Osteoblast (primary cell): ENCODE measurements around the gene C1QTNF9B. TPM values are rescaled to one million over a fixed set of nuclear protein-coding genes. Genes with fewer than 3 reads are reported as not detected.

Experiments
- DNase-seq: peaks from one replicate; pipeline ENCODE4 v3.0.0; 2011; ENCODE audit warnings: low spot score, mixed read lengths; ENCODE audit not compliant: insufficient read length; ENCODE audit errors: missing footprints
- H2AFZ ChIP-seq: 2 replicates; pipeline ENCODE4 v1.6.0; 2011; ENCODE audit warnings: mild to moderate bottlenecking, low read length
- H3K27ac ChIP-seq: 2 replicates; pipeline ENCODE4 v1.5.1; 2011; ENCODE audit warnings: mild to moderate bottlenecking, low read depth, low read length, moderate library complexity
- H3K27me3 ChIP-seq: 2 replicates; pipeline ENCODE4 v1.6.0; 2012; ENCODE audit warnings: mild to moderate bottlenecking, control low read depth, inconsistent platforms, low read length, moderate library complexity; ENCODE audit not compliant: insufficient read depth
- H3K36me3 ChIP-seq: 2 replicates; pipeline ENCODE4 v1.5.1; 2011; ENCODE audit warnings: mild to moderate bottlenecking, low read length, control low read depth, moderate library complexity; ENCODE audit not compliant: insufficient read depth
- H3K4me1 ChIP-seq: 2 replicates; pipeline ENCODE4 v1.5.1; 2011; ENCODE audit warnings: mild to moderate bottlenecking, low read length, control low read depth, moderate library complexity; ENCODE audit not compliant: insufficient read depth
- H3K4me2 ChIP-seq: 2 replicates; pipeline ENCODE4 v1.6.0; 2011; ENCODE audit warnings: mild to moderate bottlenecking, low read length; ENCODE audit not compliant: insufficient read depth
- H3K4me3 ChIP-seq: fragments of 200-600 bp; sonication (generic); 3 replicates; pipeline ENCODE4 v1.5.1; 2012; ENCODE audit warnings: mild to moderate bottlenecking, low read length, inconsistent platforms; ENCODE audit not compliant: insufficient read depth
- H3K79me2 ChIP-seq: 2 replicates; pipeline ENCODE4 v1.6.0; 2012; ENCODE audit warnings: mild to moderate bottlenecking, low read length, control low read depth, inconsistent platforms; ENCODE audit not compliant: insufficient read depth
- H3K9me3 ChIP-seq: 2 replicates; pipeline ENCODE4 v1.5.1; 2011; ENCODE audit warnings: low read depth, low read length, control low read depth
- H4K20me1 ChIP-seq: 2 replicates; pipeline ENCODE4 v1.6.0; 2012; ENCODE audit warnings: mild to moderate bottlenecking, low read length, control low read depth; ENCODE audit not compliant: insufficient read depth
- CTCF ChIP-seq: IDR thresholded peaks from 2 replicates; pipeline ENCODE4 v1.5.1; 2011; ENCODE audit warnings: mild to moderate bottlenecking, low read depth, low read length, moderate library complexity; ENCODE audit errors: extremely low read depth
- total RNA-seq: library from RNA; depleted of rRNA; stranded (reverse); fragments of >200 nt; gene quantifications from 2 replicates; pipeline ENCODE4 v1.2.3, GENCODE V29; 2012

C1QTNF9B gene
- total RNA-seq, 1 donor = not detected

GRCh38 chr13:23877286-23877685 is 20.0 kb downstream of the C1QTNF9B start:
- Histone ChIP-seq H3K9me3 (no peaks in the 10 kb centered on the region), H3K4me2 (no peak overlapping the region), H4K20me1 (no peaks in the 10 kb centered on the region), H3K4me3 (no peak overlapping the region), H3K27ac (no peak overlapping the region), H2AFZ (no peak overlapping the region), H3K4me1 (no peaks in the 10 kb centered on the region), H3K79me2 (no peaks in the 10 kb centered on the region), H3K27me3 (no peaks in the 10 kb centered on the region), H3K36me3 (peaks cover 10% of the 10 kb centered on the region)
- TF ChIP-seq CTCF = no peak
- no peak for DNase-seq

GRCh38 chr13:23876265-23876664 is 21.0 kb downstream of the C1QTNF9B start:
- no peaks in the 10 kb centered on the region for H4K20me1 ChIP-seq
- H3K4me1 ChIP-seq = no peaks in the 10 kb centered on the region
- H3K27ac ChIP-seq = no peak overlapping the region
- peak; percentile 50 for TF ChIP-seq CTCF
- H3K9me3 ChIP-seq = no peaks in the 10 kb centered on the region
- no peak for DNase-seq
- H3K27me3 ChIP-seq = no peaks in the 10 kb centered on the region
- peaks cover 10% of the 10 kb centered on the region for H3K36me3 ChIP-seq
- no peak overlapping the region for H2AFZ ChIP-seq
- H3K4me2 ChIP-seq = no peak overlapping the region
- no peaks in the 10 kb centered on the region for H3K79me2 ChIP-seq
- H3K4me3 ChIP-seq = no peak overlapping the region

- no peaks in the 10 kb centered on the region for H4K20me1 ChIP-seq
- peak; percentile 42 for DNase-seq
- peak; percentile 52 for TF ChIP-seq CTCF
These were observed 25.6 kb downstream of the C1QTNF9B start for GRCh38 chr13:23871616-23872220.

GRCh38 chr13:23870356-23871140 is 26.8 kb downstream of the C1QTNF9B start:
- Histone ChIP-seq H3K9me3 (no peaks in the 10 kb centered on the region), H2AFZ (no peak overlapping the region)
- DNase-seq = no peak

More at GRCh38 chr13:23871616-23872220, 25.6 kb downstream of the C1QTNF9B start:
- Histone ChIP-seq H3K4me1 (peaks cover 16% of the 10 kb centered on the region), H3K4me2 (no peak overlapping the region), H3K27me3 (no peaks in the 10 kb centered on the region), H3K27ac (no peak overlapping the region), H2AFZ (no peak overlapping the region), H3K79me2 (no peaks in the 10 kb centered on the region), H3K9me3 (no peaks in the 10 kb centered on the region), H3K4me3 (no peak overlapping the region), H3K36me3 (no peaks in the 10 kb centered on the region)

More at GRCh38 chr13:23870356-23871140, 26.8 kb downstream of the C1QTNF9B start:
- H3K36me3 ChIP-seq = no peaks in the 10 kb centered on the region
- no peak overlapping the region for H3K4me2 ChIP-seq
- no peak overlapping the region for H3K27ac ChIP-seq
- H3K27me3 ChIP-seq = no peaks in the 10 kb centered on the region
- H3K4me1 ChIP-seq = peaks cover 22% of the 10 kb centered on the region
- no peak overlapping the region for H3K4me3 ChIP-seq
- no peaks in the 10 kb centered on the region for H4K20me1 ChIP-seq
- no peak for TF ChIP-seq CTCF
- H3K79me2 ChIP-seq = no peaks in the 10 kb centered on the region
